HFFc6 (cell line): Measurements from ENCODE around the gene METTL15. TPM values are rescaled to one million over a fixed set of nuclear protein-coding genes. Genes with fewer than 3 reads are reported as not detected.

Source experiments
- DNase-seq: peaks from one replicate; pipeline ENCODE4 v3.0.0-alpha.2; 2018
- H3K27ac Mint-ChIP-seq: 2 replicates; pipeline ENCODE4 v1.8.0; 2020; ENCODE audit warnings: mild to moderate bottlenecking, mixed read lengths
- H3K27me3 Mint-ChIP-seq: 2 replicates; pipeline ENCODE4 v1.8.0; 2021; ENCODE audit warnings: mild to moderate bottlenecking, moderate library complexity, mixed read lengths; ENCODE audit not compliant: insufficient read depth
- H3K36me3 Mint-ChIP-seq: 2 replicates; pipeline ENCODE4 v1.8.0; 2021; ENCODE audit warnings: low read depth, mixed read lengths
- H3K4me1 Mint-ChIP-seq: 2 replicates; pipeline ENCODE4 v1.8.0; 2020; ENCODE audit warnings: low read depth, mixed read lengths
- H3K4me3 Mint-ChIP-seq: 2 replicates; pipeline ENCODE4 v1.8.0; 2020; ENCODE audit warnings: mild to moderate bottlenecking, moderate library complexity, mixed read lengths
- H3K9me3 Mint-ChIP-seq: 2 replicates; pipeline ENCODE4 v1.8.0; 2020; ENCODE audit warnings: mild to moderate bottlenecking, mixed read lengths
- CTCF ChIP-seq: fragments of 200-600 bp; sonication (generic); IDR thresholded peaks from 2 replicates; pipeline ENCODE4 v1.5.0; 2021; ENCODE audit warnings: antibody characterized with exemption, mild to moderate bottlenecking
- total RNA-seq, 6 experiments: library from RNA; stranded (reverse); fragmentation: NEBNext Ultra II Directional; extraction: Animal tissue kit (Norgen Biotek cat#: 25700); gene quantifications; 2 replicates in 1 of 6; 3 replicates in 5 of 6; pipeline ENCODE4 v1.2.3, GENCODE V29; 2021

The METTL15 gene
- total RNA-seq, 6 experiments from 2014 or later, result 11.0 to 14.1 (median 12.4) TPM

- H3K4me1 Mint-ChIP-seq, result peaks cover 60% of the 10 kb centered on the region
- peaks cover 10% of the 10 kb centered on the region for H3K27me3 Mint-ChIP-seq
- H3K9me3 Mint-ChIP-seq, result no peaks in the 10 kb centered on the region
- peak overlapping the region; percentile 99 for H3K27ac Mint-ChIP-seq
- H3K4me3 Mint-ChIP-seq, result peak overlapping the region; percentile 98
- H3K36me3 Mint-ChIP-seq, result peaks cover 41% of the 10 kb centered on the region; the same call in 1 of the 2 replicates
- TF ChIP-seq CTCF, result no peak
- no peak for DNase-seq
These were observed 2.6 kb downstream of the METTL15 start for GRCh38 chr11:28110821-28111200.

- DNase-seq, result no peak
- peaks cover 46% of the 10 kb centered on the region; the same call in 1 of the 2 replicates for H3K36me3 Mint-ChIP-seq
- peaks cover 4% of the 10 kb centered on the region for H3K27me3 Mint-ChIP-seq
These were observed 5.9 kb downstream of the METTL15 start for GRCh38 chr11:28114116-28114515.

GRCh38 chr11:28114731-28115130 lies 6.5 kb downstream of the METTL15 start:
- Mint-ChIP-seq H3K27ac (no peak overlapping the region), H3K4me3 (no peak overlapping the region), H3K9me3 (no peaks in the 10 kb centered on the region), H3K4me1 (peaks cover 44% of the 10 kb centered on the region), H3K36me3 (peaks cover 48% of the 10 kb centered on the region; the same call in 1 of the 2 replicates), H3K27me3 (peaks cover 4% of the 10 kb centered on the region)
- no peak for DNase-seq
- no peak for TF ChIP-seq CTCF

More at GRCh38 chr11:28114116-28114515, 5.9 kb downstream of the METTL15 start:
- H3K9me3 Mint-ChIP-seq, result no peaks in the 10 kb centered on the region
- TF ChIP-seq CTCF, result no peak
- peak overlapping the region; percentile 23; the same call in 1 of the 2 replicates for H3K27ac Mint-ChIP-seq
- H3K4me1 Mint-ChIP-seq, result peaks cover 50% of the 10 kb centered on the region
- H3K4me3 Mint-ChIP-seq, result no peak overlapping the region

- no peak overlapping the region for H3K4me3 Mint-ChIP-seq
- H3K27ac Mint-ChIP-seq, result peak overlapping the region; percentile 10; the same call in 1 of the 2 replicates
- H3K9me3 Mint-ChIP-seq, result no peaks in the 10 kb centered on the region
- no peaks in the 10 kb centered on the region for H3K27me3 Mint-ChIP-seq
- peaks cover 26% of the 10 kb centered on the region for H3K4me1 Mint-ChIP-seq
- TF ChIP-seq CTCF, result no peak
- peaks cover 23% of the 10 kb centered on the region; the same call in 1 of the 2 replicates for H3K36me3 Mint-ChIP-seq
- no peak for DNase-seq
These were observed 9.5 kb downstream of the METTL15 start for GRCh38 chr11:28117712-28118111.

GRCh38 chr11:28123151-28123581 lies 15.0 kb downstream of the METTL15 start:
- H3K4me3 Mint-ChIP-seq, result peak overlapping the region; percentile 35
- peaks cover 27% of the 10 kb centered on the region for H3K36me3 Mint-ChIP-seq
- DNase-seq, result peak; percentile 38
- H3K4me1 Mint-ChIP-seq, result peaks cover 19% of the 10 kb centered on the region
- H3K9me3 Mint-ChIP-seq, result no peaks in the 10 kb centered on the region
- H3K27ac Mint-ChIP-seq, result peak overlapping the region; percentile 70
- no peak for TF ChIP-seq CTCF
- no peaks in the 10 kb centered on the region for H3K27me3 Mint-ChIP-seq
